Posterior cingulate gyrus (tissue), 11 donors: Measurements from ENCODE around the gene CTTN.
A peak's percentile ranks its signal among the peaks of the same experiment; 100 is the strongest.
"Not testable (repeated sequence)": the region's sequence is repeated elsewhere in the genome, so short reads cannot be mapped to it uniquely, and the experiment has no call there.

Source experiments
- DNase-seq, 10 donors: peaks; one replicate each; pipeline versions ENCODE4 v3.0.0 to v3.0.0-alpha.2; 2020 to 2021; ENCODE audit warnings: mixed read lengths in 3 of 10
- intact Hi-C: fragments of 100-400 bp; cut with DNase I; formaldehyde crosslinking; loops from one replicate; pipeline ENCODE4 v1.15.1; 2023

The CTTN gene

DNA sequence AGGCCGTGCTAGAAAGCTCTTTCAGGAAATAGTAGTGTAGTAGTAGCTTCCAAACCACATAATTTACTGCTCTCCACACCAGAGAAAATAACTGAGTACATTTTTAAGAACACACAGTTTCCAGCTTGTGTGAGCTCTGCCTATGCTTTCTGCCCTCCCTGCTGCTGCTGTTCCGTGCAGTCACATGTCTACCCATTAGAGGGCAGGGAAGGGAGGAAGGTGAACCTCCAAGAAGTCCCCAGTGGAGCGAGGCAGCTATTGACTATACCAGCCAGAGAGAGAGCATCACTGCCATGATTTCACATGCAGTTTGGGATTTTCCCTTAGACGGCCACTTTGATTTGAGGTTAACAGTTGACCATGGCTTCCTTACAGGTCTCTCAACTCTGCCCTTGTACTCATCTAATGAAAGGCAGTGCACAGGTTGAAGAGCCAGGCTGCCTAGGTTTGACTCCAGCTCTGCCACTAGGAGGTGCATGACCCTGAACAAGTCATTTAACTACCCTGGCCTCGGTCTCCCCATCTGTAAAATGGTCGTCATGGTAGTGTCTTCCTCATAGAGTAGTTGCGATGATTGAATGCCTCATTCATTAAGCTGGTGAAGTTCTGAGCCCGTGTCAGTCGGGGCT lies 19.7 kb upstream of the CTTN start:
- intact Hi-C loops = no loop called here
- DNase-seq = peak in 1 of 10 donors; percentile 40

DNA sequence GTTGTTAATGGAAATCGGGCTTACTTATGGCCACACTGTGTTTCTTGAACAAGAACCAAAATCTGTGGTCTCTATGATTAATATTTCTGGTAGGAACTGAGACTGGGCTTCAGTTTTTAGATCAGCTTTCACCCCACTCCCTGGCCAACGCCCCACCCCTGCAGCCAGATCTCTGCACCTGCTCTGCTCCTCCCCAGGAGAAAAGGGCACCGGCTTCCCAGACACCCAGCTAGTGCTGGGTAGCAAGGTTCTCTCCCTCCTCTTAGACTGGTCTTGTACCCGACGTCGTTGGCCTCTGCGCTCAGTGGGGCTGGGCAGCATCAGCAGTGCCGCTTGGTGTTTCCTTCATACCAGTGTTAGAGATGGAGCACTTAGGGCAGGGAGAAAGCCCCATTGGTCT lies 17.0 kb upstream of the CTTN start:
- intact Hi-C loops = no loop called here
- DNase-seq = peak in 1 of 10 donors; percentile 51

DNA sequence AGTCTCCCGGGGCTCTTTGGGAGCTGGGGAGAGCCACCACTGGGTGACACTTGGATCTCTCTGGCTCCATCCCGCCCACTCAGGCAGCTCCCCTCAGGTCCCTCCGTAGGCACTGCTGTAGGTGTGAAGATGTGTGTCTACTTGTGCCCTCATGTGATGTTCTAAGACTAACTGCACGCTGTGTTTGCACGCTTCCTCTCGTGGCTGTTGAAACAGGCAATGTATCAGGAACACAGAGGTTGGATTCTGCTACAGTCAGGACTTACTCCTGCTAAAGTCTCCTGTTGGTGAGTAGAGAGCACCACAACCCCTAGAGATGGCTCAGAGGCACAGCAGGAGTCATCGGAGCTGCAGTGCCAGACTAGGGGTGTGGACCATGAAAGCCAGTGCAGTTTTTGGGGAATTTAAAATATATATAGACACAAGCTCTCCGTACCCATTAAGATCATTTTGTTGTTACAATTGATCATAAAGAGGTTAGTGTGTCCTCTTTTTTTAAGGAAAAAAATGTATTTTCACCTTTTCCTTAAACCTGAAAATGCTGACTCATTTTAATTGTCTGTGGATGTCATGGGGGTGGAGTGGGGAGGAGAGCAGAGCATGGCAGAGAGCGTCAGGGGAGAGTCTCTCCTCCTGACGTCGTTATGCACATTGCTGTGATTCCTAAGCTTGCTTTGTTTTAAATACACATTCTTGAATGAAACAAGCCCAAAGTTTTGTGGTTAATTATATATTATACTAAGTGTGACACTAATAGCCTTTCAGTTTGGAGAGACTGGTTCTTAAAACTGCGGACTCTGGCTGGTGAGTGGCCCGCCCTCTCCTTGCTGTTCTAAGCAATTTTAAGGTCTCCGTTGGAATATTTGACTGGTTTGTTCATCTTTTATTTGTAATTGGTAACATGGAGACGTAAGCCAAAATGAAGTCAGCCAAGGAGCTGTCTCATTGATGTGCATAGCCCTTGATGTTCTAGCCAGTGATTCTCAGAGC lies 16.2 kb upstream of the CTTN start:
- peak in 1 of 10 donors; percentile 54 for DNase-seq
- intact Hi-C loops = no loop called here

DNA sequence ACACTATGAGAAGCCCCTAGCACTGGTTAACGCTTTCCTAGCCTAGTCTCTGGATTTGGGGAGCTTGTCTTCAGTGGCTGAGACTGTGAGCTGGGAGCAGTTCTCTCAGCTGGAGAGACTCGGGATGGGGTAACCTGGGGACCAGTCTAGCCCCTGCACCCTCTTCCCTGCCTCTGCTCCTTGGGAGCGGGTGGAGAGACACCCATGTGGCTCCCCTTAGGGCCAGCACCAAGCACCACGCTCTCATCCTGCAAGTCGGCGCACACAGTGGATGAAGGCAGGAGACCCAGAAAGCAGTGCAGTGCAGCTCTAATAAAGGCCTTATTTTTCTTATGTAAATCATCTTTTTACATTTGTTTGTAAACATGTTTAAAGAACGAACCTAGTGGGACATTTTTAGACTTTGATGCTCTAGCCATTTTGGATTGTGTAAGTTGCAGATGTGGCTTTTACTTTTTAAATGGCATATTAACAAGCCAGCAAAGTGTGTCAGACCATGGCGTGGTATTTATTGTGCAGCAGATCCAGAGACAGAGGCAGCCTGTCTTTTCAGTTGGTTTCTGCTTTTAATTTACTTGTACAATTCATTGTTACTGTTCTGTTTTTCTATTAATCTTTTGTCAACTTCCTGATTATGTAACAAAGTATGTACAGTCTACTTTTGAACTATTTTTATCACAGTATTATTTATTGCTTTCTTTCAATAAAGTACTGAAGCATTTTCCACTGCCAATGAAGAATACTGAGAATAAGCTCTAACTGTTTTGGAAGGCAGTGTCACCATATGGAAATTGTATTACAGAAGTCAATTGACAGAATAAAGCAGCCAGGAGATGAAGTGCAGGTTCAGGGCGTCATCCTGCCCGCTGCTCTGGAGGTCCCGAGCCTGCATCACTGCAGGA lies 14.4 kb upstream of the CTTN start:
- DNase-seq = no peak
- intact Hi-C loops = no loop called here

DNA sequence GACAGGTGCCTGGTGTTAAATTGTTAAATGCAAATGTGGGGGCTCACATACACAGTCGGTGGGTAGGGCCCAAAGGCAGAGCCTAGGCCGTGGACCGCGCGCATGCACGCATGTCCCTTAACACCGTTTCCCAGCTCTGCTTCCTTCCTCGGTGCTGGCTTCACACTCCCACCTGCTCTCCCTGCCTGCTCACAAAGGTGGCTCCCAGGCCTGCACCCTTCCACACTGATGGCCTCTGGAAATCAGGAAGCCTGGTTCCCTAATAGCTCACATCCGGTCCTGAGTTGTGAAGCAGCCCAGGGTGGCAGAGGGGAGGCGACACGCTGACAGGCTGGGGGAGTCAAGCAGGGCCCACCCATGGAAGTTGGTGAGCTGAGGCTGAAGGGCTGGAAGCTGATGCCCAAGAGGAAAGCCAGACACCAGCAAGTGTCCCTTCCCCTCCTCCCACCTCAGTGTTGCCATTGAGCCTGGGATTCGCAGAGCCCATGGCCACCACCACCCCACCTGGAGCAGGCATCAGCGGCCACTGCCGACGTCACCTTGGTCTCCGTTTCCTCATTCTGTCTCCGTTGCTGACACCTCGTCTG lies 13.7 kb upstream of the CTTN start:
- intact Hi-C loops = no loop called here
- no peak for DNase-seq

DNA sequence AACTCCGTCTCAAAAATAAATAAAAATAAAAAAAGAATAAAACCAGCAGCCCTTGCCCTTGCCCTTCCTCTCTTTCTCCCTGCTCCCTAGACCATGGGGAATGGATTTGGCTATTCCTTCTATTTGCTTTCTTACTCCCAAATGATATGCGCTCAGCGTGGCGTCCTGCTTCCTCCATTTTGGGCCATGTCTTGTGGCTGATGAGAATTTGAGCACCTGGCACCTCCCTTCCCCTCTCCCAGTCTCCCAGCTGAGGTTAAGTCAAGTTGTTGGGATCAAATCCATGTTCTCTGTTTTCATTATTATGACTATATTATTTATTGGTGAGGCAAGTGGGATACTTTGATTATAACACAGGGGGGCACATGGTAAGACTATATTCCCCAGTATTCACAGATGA lies 10.8 kb upstream of the CTTN start:
- DNase-seq = no peak
- intact Hi-C loops = no loop called here

DNA sequence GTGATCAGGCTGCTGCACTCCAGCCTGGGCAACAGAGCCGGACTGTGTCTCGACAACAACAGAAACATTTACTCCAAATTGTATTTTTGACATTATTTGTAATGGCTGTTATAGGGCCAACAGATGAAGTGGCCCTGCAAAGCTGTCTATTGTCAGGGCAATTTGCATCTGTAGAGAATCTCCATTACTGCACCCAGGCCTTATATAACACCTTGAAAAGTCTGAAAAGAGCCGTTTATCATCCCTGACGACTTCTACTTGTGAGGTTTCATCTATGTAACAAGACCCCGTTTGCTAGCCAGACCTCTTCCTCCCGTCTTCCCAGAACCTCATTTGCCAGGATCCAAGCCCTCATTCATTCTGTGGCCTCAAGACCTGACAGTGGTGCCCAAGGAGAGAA lies 9.1 kb upstream of the CTTN start:
- DNase-seq = no peak
- intact Hi-C loops = no loop called here

DNA sequence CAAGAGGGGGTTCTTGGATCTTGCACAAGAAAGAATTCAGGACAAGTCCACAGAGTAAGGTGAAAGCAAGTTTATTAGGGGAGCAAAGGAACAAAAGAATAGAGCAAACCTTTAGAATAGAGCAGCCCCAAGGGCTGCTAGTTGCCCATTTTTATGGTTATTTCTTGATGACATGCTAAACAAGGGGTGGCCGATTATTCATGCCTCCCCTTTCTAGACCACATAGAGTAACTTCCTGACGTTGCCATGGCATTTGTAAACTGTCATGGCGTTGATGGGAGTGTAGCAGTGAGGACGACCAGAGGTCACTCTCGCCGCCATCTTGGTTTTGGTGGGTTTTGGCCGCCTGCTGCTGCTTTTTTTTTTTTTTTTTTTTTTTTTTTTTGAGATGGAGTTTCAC lies 7.4 kb upstream of the CTTN start:
- not testable (repeated sequence) for DNase-seq
- intact Hi-C loops = loop anchor here (10.0 kb wide), 1 partner anchor 116 kb away; the partner anchor contains the start of gene PPFIA1

DNA sequence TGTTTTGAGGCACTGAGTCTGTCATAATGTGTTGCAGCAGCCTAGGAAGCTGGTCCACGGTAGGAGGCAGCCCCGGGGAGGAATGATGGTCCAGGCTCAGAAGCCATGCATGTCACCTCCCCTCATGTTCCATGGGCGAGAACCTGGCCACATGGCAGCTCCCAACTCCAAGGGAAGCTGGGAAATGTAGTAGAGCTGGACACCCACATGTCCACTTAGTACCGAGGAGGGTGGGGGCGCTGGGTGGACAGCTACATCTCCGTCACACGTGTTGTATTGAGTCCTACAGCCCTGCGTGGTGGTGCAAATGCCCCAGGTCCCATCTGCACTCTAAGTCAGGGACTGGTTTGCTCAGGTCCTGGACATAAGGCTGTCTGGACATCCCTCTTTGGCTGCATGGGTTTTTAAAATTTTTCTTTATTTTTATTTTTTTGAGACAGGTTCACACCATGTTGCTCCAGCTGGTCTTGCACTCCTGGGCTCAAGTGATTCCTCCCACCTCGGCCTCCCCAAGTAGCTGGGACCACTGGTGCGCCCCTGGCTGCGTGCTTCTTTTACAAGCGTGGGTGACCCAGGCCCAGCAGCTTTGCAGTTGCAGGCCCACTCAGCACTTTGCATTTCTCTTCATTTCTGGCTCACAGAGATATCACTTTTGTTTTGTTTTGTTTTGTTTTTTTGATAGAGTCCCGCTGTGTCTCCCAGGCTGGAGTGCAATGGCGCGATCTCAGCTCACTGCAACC lies 3.9 kb upstream of the CTTN start:
- DNase-seq = peak in 1 of 10 donors; percentile 69
- intact Hi-C loops = loop anchor here (10.0 kb wide), 1 partner anchor 120 kb away; the partner anchor contains the start of gene PPFIA1

DNA sequence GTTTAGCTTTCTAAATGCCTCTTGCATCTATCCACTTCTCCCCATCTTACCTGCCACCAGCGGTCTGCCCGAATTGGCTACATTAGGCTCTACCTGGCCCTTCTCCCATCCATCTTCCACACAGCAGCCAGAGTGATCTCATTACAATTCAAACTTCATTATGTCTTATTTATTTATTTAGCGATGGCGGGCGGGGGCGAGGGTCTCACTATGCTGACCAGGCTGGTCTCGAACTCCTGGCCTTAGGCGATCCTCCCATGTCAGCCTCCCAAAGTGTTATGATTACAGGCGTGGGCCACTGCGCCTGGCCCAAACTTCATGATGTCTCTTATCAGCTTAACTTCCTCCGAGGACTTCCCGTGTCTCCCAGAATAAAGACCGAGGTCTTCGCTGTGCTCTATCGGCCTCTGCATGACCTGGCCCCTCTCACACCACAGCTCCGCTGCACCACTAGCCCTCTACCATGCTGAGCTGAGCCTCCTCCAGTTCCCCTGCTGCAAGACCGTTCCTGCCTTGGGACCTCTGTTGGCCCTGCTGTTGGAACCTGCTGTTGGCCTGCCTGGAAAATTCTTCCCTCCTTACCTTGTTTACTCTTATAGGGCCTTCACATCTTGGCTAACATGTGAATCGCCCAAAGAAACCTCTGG lies 870 bp upstream of the CTTN start:
- intact Hi-C loops = loop anchor here (10.0 kb wide), 1 partner anchor 123 kb away; the partner anchor contains the start of gene PPFIA1
- DNase-seq = peak in 2 of 10 donors; percentile 43 to 85

DNA sequence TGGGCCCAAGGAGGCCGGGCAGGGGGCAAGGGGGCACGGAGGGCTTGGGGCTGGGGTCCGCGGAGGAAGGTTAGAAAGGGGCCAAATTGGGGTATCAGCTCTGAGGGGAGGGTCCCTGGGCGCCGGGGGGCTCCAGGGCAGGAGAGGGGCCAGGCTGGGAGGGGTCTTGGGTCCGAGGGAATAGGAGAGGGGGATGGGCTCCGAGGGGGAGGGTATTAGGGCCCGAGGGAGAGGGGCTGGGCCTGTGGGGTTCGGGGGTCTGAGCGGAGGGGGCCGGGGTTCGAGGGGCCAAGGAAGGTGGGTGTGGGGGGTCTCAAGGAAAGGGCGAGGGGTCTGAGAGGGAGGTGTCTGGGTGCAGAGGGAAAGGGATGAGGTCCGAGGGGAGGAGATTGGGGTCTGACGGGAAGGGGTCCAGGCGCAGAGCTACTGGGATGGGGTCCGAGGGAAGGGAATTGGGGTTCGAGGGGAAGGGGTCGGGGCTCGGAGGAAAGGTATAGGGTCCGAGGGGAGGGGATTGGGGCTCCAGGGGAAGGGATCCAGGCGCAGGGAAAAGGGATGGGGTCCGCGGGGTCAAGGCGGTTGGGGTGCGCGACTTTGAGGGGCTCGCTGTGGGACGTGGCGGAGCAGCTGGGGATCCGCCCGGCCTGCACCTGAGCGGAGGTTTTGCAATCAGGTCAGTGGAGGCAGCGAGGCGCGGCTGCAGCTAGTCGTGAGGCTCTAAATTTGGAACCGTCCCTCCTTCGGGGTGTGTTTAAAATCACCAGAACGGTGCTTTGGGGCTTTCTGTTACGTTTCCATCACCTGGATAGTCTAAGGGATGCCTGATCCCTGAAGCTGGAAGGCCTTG lies 728 bp downstream of the CTTN start:
- peak in 3 of 10 donors; percentile 37 to 79 (median 71) for DNase-seq
- intact Hi-C loops = loop anchor here (10.0 kb wide), 1 partner anchor 124 kb away; the partner anchor contains the start of gene PPFIA1

DNA sequence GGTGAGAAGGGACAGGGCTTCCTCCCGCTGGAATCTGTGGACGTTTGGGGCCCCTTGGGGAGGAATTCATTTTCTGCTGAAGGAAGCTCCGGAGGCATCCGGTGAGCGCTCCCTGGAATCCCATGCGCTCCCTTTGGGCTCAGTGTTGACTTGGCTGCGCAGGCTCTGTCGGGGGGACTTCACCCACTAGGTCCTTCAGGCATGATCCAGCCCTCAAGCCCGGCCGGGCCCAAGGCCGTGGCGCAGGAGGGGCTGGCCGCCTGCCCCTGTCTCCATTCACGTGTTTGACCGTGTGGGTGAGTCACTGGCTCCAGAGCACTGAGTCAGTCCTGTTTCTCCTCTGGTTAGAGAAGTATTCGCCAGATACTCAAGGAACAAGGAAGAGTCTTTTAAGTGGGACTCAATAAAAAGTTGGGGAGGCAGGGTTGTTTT lies 1.4 kb downstream of the CTTN start:
- peak in 8 of 10 donors; percentile 35 to 95 (median 62) for DNase-seq
- intact Hi-C loops = loop anchor here (10.0 kb wide), 1 partner anchor 125 kb away; the partner anchor contains the start of gene PPFIA1

DNA sequence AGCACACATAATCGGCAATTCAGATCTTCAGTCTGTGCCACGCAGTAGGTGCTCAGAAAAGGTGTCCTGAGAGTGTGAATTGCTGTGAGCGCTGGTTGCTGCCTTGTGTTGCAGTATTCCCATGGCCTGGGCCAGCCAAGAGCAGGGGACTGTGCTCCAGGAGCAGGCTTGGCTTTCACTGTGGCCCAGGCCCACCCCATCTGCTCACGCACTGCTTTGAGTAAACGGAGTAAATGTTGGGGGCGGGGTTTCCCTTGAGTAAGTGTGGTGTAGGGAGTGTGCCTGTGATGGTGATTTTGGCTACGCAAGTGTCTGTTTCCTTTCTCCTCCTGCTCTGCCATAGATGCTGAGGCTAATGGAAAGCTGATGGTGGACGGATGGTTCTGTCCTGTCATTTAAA lies 2.3 kb downstream of the CTTN start:
- intact Hi-C loops = no loop called here
- DNase-seq = peak in 2 of 10 donors; percentile 24 to 33

DNA sequence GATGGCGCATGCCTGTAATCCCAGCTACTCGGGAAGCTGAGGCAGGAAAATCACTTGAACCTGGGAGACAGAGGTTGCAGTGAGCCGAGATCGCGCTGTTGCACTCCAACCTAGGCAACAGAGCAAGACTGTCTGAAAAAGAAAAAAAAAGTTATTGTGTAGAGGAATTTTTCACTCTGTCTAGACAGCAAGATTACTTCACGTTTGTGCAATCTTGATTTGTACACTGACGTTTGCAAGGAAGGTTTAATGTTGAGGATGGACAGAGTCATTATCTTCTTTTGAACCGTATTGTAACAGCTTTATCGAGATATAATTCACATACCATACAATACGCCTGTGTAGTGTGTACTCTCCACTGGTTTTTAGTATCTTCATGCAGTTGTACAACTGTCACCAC lies 3.7 kb downstream of the CTTN start:
- intact Hi-C loops = no loop called here
- peak in 2 of 10 donors; percentile 20 to 38 for DNase-seq

DNA sequence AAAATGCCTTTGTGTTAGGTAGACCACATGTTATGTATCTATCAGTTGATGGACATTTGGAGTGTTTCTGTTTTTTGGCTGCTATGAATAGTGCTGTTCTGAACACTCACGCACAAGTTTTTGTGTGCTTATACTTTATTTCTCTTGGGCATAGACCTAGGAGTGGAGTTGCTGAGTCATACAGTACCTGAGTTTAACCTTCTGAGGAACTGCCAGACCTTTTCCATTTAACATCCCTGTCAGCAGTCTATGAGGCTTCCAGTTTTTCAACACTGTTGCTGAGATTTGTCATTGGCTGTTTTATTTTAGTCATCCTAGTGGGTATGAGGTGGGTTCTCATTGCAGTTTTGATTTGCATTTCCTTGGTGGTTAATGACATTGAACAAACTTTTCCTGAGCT lies 4.4 kb downstream of the CTTN start:
- DNase-seq = peak in 1 of 10 donors; percentile 4
- intact Hi-C loops = no loop called here

DNA sequence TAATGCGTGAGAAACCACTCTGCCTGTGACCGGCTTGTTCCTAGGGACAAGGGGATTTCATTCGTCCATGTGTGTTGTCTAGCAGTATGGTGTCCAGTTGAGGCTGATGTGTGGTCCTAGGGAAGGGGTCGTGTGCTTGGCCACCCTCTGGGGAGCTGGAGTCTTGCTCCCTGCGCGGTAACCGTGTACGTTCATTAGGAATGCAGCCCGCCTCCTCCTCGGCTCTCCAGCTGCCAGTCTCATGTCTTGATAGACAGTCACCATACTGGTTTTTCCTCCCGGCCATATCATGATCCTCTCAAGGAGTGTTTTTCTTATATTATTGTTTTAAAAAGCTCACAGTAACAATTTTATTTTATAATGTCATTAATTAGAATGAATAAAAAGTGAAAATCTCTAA lies 5.9 kb downstream of the CTTN start:
- DNase-seq = peak in 1 of 10 donors; percentile 59
- intact Hi-C loops = no loop called here

DNA sequence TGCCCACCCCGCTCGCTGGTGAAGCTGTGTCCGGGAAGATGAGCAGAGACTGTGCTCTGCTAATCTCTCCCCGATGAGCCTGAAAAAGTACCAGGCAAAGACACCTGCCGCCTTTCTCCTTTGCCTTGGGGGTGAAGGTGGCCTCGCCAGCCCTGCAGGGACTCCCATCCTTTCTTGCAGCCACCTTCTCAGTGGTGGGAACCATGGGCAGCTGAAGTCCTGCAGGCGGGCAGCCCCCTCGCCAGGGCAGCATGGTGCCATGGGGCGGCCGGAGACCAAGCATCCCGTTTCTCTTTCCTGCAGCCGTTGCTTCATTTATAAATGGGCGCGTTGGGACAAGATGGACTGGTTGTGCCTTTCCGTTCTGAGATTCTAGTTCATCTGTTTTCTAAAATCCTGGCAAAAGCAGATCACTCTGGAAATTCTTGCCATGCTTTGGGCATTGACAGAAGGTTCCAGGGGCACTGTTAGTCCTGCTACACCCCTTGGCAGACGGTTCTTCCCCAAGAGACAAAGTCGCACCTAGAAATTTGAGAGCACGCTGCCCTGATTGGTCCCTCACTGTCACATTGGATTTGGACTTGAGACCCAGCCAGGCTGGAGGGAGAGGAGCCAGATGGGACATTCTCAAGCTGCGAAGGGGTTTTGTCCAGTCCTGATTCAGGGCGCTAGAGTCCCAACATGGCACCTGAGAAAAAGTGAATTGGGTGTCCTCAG lies 7.5 kb downstream of the CTTN start:
- peak in 2 of 10 donors; percentile 35 to 48 for DNase-seq
- intact Hi-C loops = no loop called here
